ENCODE results near the gene DENND1C. TPM values are rescaled to one million over a fixed set of nuclear protein-coding genes. Genes with fewer than 3 reads are reported as not detected.

Gene DENND1C
- total and polyA plus RNA-seq, 9 of the 15 experiments (the other 6 are each of a cell fraction or from before 2014, with no cell fraction given) = 0.03 to 1.2 (median 0.32) TPM; not detected in 1

- TF ChIP-seq ZBTB43 (CRISPR knock-in tag; IDR thresholded peaks at IDR 0.05) = no peak
- TF ChIP-seq RCOR1 (IDR thresholded peaks at IDR 0.05; ENCODE audit: borderline replicate concordance in 1 of 2, low read depth in 2 of 2, low read length in 2 of 2) = peak in 1 of 2 experiments; percentile 69; a peak in 2 of 4 replicates
- TF ChIP-seq DPF2 (IDR thresholded peaks at IDR 0.05) = 0 out of 2 replicates have a peak, but pooled peaks have one; percentile 23
- TF ChIP-seq NCOA1 (IDR thresholded peaks at IDR 0.05; ENCODE audit: low read depth) = no peak
- TF ChIP-seq GABPA (tag; conservative IDR thresholded peaks at IDR 0.05; ENCODE audit: low read depth) = no peak
- TF ChIP-seq ELF1 (tag; IDR thresholded peaks at IDR 0.05) = no peak
- TF ChIP-seq CREM (IDR thresholded peaks at IDR 0.05; ENCODE audit: low read depth) = peak; percentile 87
- 0 out of 2 replicates have a peak, but pooled peaks have one; percentile 38 for TF ChIP-seq EGR1 (conservative IDR thresholded peaks at IDR 0.05)
- TF ChIP-seq CBX3 (IDR thresholded peaks at IDR 0.05; ENCODE audit: borderline replicate concordance in 1 of 2, low read length in 2 of 2) = no peak; a peak in 1 of 3 replicates
- TF ChIP-seq PHF20 (IDR thresholded peaks at IDR 0.05; ENCODE audit: partially characterized antibody) = no peak
- TF ChIP-seq PTBP1 (IDR thresholded peaks at IDR 0.05; ENCODE audit: low read depth, low read length) = peak; percentile 76; the same call in 1 of the 2 replicates
- peak; percentile 38; the same call in 1 of the 2 replicates for TF ChIP-seq ZNF592 (IDR thresholded peaks at IDR 0.05)
- no peak for TF ChIP-seq STAT5A (IDR thresholded peaks at IDR 0.05; ENCODE audit: borderline replicate concordance, low read length)
- no peak for TF ChIP-seq ZBTB8A (IDR thresholded peaks at IDR 0.05; ENCODE audit: partially characterized antibody)
- 0 out of 2 replicates have a peak, but pooled peaks have one; percentile 13 for TF ChIP-seq SMC3 (conservative IDR thresholded peaks at IDR 0.05; ENCODE audit: insufficient read depth, low read depth, low read length)
- TF ChIP-seq CC2D1A (IDR thresholded peaks at IDR 0.05) = no peak
- TF ChIP-seq MXD1 (CRISPR knock-in tag; IDR thresholded peaks at IDR 0.05; ENCODE audit: borderline replicate concordance, poor library complexity, severe bottlenecking) = no peak
- no peak for TF ChIP-seq NFATC3 (IDR thresholded peaks at IDR 0.05)
- peak; percentile 73 to 74 for TF ChIP-seq E2F6 (IDR thresholded peaks at IDR 0.05; ENCODE audit: borderline replicate concordance in 1 of 2, extremely low read depth in 1 of 2, insufficient read depth in 1 of 2, insufficient read length in 1 of 2, low read depth in 1 of 2, low read length in 1 of 2, poor library complexity in 1 of 2, severe bottlenecking in 1 of 2)
- TF ChIP-seq BMI1 (IDR thresholded peaks at IDR 0.05; ENCODE audit: low read length) = no peak
- no peak for TF ChIP-seq ZBED1 (IDR thresholded peaks at IDR 0.05)
These were observed 40.4 kb upstream of the DENND1C start (continued) for GRCh38 chr19:6521718-6522646.

Data from K562 (cell line).